BE2C (cell line): Measurements from ENCODE around the gene WDR64.
"Not testable (repeated sequence)": the region's sequence is repeated elsewhere in the genome, so short reads cannot be mapped to it uniquely, and the experiment has no call there.

Experiments
- DNase-seq: peaks from one replicate; pipeline ENCODE4 v3.0.0-alpha.2; 2020
- H3K27me3 ChIP-seq: fragments of 250-450 bp; sonication (Bioruptor Pico); 2 replicates; pipeline ENCODE4 v1.5.1; 2020; ENCODE audit warnings: mild to moderate bottlenecking
- H3K36me3 ChIP-seq: fragments of 250-450 bp; sonication (Bioruptor Pico); 2 replicates; pipeline ENCODE4 v1.5.1; 2020; ENCODE audit warnings: mild to moderate bottlenecking
- H3K4me1 ChIP-seq: fragments of 250-450 bp; sonication (Bioruptor Pico); 2 replicates; pipeline ENCODE4 v1.5.1; 2020
- H3K4me3 ChIP-seq: 2 replicates; pipeline ENCODE4 v1.5.1; 2011; ENCODE audit warnings: low read depth, low read length
- H3K9me3 ChIP-seq: fragments of 250-450 bp; sonication (Bioruptor Pico); 2 replicates; pipeline ENCODE4 v1.5.1; 2020
- CTCF ChIP-seq: IDR thresholded peaks from 2 replicates; pipeline ENCODE4 v1.5.1; 2012; ENCODE audit warnings: mild to moderate bottlenecking, low read depth, low read length

The WDR64 gene

DNA sequence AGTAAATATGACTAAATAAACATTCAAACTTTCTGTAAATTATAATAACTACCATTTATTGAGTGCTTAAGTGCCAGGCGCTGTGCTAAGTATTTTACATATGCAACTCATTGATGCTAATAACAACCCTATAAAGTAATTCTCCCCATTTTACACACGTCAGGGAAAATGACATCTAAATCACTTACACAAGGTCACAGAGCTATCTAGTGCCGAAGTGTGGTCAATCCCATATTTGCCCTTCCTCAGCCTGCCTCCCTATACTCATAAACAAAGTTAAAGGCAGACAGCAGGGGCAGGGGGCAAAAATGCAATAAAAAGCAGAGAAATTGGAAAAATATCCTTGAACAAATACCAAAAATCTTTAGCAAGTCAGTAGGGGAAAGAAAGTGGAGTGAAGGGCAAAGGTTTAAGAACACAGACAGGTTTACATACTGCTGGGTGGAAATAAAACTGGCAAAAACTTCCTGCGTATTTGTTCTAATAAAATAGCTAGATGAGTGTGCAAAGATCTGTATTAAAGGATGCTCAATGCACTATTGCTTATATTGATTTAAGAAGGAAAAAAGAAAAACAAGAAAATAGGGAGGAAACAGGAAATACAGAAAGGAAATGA, 72.8 kb downstream of the WDR64 start:
- Histone ChIP-seq H3K36me3 (no peaks in the 10 kb centered on the region), H3K4me3 (no peak overlapping the region), H3K4me1 (no peaks in the 10 kb centered on the region), H3K27me3 (no peaks in the 10 kb centered on the region), H3K9me3 (no peaks in the 10 kb centered on the region)
- no peak for TF ChIP-seq CTCF
- no peak for DNase-seq

DNA sequence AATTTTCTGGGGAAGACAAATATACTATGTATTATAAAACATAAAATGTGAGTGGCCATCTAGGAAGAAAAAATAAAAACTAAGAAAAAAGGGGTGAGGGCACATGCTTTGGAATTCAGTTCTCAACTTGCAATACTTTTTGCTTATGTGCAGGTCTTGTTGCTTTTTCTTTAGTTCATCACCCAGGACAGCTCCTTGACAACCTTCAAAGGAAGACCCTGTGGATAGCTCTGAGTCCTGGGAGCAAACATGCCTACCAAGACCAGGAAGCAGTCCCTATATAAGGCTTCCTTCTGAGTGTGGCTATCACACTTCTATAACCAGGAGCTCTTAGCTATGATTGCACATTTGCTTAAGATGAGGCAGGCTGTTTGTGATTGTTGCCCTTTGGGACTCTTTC, 78.0 kb downstream of the WDR64 start:
- H3K36me3 ChIP-seq, result no peaks in the 10 kb centered on the region
- no peaks in the 10 kb centered on the region for H3K9me3 ChIP-seq
- no peak overlapping the region for H3K4me3 ChIP-seq
- no peaks in the 10 kb centered on the region for H3K4me1 ChIP-seq
- TF ChIP-seq CTCF, result no peak
- no peak for DNase-seq
- no peaks in the 10 kb centered on the region; the same call in 1 of the 2 replicates for H3K27me3 ChIP-seq

DNA sequence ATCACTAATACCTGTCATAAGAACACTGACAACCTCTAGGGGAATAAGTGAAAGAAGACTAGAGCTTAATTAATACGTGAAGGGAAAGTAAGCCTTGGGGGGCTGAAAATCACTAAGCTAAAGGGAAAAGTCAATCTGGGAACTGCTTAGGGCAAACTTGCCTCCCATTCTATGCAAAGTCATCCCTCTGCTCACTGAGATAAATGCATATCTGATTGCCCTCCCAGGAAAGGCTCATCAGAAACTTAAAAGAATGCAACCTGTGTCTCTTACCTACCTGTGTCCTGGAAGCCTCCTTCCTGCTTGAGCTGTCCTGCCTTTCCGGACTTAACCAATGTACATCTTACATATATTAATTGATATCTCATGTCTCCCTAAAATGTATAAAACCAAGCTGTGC, 81.8 kb downstream of the WDR64 start:
- Histone ChIP-seq H3K27me3 (peaks cover 7% of the 10 kb centered on the region; the same call in 1 of the 2 replicates), H3K9me3 (no peaks in the 10 kb centered on the region), H3K36me3 (no peaks in the 10 kb centered on the region), H3K4me1 (no peaks in the 10 kb centered on the region), H3K4me3 (no peak overlapping the region)
- no peak for TF ChIP-seq CTCF
- DNase-seq, result no peak

DNA sequence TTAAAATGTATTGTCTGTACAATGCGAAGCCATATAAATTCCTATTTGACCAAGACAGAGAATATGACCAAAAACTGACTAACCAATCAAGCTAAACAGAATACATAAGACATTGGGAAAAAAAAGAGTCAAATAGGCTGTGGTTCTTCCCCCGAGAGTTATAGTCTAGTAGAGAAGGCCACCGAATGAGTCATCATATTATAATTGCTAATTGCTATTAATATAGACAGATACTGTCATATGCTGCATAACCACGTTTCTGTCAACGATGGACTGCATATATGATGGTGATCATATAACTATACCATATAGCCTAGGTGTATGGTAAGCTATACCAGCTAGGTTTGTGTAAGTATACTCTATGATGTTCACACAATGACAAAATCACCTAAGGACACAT, 82.5 kb downstream of the WDR64 start:
- no peak for DNase-seq
- Histone ChIP-seq H3K4me3 (no peak overlapping the region), H3K27me3 (peaks cover 8% of the 10 kb centered on the region; the same call in 1 of the 2 replicates), H3K36me3 (no peaks in the 10 kb centered on the region), H3K4me1 (no peaks in the 10 kb centered on the region), H3K9me3 (no peaks in the 10 kb centered on the region)
- no peak for TF ChIP-seq CTCF

- H3K27me3 ChIP-seq, H3K4me1 ChIP-seq, DNase-seq, H3K4me3 ChIP-seq, H3K9me3 ChIP-seq, H3K36me3 ChIP-seq: not testable (repeated sequence)
Measured at GRCh38 chr1:241735493-241735926, 83.4 kb downstream of the WDR64 start.

GRCh38 chr1:241736387-241736786, 84.3 kb downstream of the WDR64 start:
- H3K27me3 ChIP-seq, result peaks cover 8% of the 10 kb centered on the region
- no peak for DNase-seq
- no peak overlapping the region for H3K4me3 ChIP-seq

More at GRCh38 chr1:241736387-241736786, 84.3 kb downstream of the WDR64 start:
- H3K9me3 ChIP-seq, result no peaks in the 10 kb centered on the region
- no peaks in the 10 kb centered on the region for H3K36me3 ChIP-seq
- TF ChIP-seq CTCF, result no peak
- no peaks in the 10 kb centered on the region for H3K4me1 ChIP-seq
